GM12878 (cell line): ENCODE results near the gene LRRN4. TPM values are rescaled to one million over a fixed set of nuclear protein-coding genes. Genes with fewer than 3 reads are reported as not detected.

Experiments
- ATAC-seq: fragments of 200-7000 bp; cut with Tn5 transposase; 3 replicates; pipeline ENCODE4 v1.9.1; 2020; ENCODE audit warnings: mild to moderate bottlenecking, moderate library complexity
- BruUV-seq: library from RNA; stranded (reverse); fragments of 400-500 nt; replicated peaks from 2 replicates; lab custom pipeline; 2021; lab: Mats Ljungman, UMichigan
- CTCF ChIA-PET: fragments of 300-600 bp; sonication (Branson Sonifier 250); formaldehyde crosslinking; extraction: SDS; loops from one replicate; lab custom pipeline; 2021; ENCODE audit warnings: inconsistent platforms; lab: Yijun Ruan, JAX
- POLR2A ChIA-PET: fragments of 350-600 bp; formaldehyde crosslinking; extraction: SDS; loops from one replicate; lab custom pipeline; 2021; ENCODE audit warnings: inconsistent platforms; lab: Charles Lee
- RAD21 ChIA-PET: fragments of 300-600 bp; sonication (Branson Sonifier 250); formaldehyde crosslinking; loops from one replicate; lab custom pipeline; 2023; ENCODE audit warnings: antibody characterized with exemption; ENCODE audit not compliant: unreplicated experiment; lab: Charles Lee
- SMC1A ChIA-PET: fragments of 300-600 bp; sonication (Branson Sonifier 250); formaldehyde crosslinking; loops from one replicate; lab custom pipeline; 2023; ENCODE audit not compliant: unreplicated experiment, uncharacterized antibody; lab: Charles Lee
- DNase-seq: peaks from one replicate; pipeline ENCODE4 v3.0.0-alpha.2; 2011; ENCODE audit warnings: low read depth, low spot score
- FAIRE-seq: peaks from 3 replicates; lab custom pipeline; 2011; peaks lifted over from hg19 to GRCh38; lab: Jason Lieb, UNC
- H2AFZ ChIP-seq: 2 replicates; pipeline ENCODE4 v1.6.0; 2011; ENCODE audit warnings: low read depth, low read length, control low read depth; ENCODE audit not compliant: control insufficient read depth
- H3K27ac ChIP-seq: 2 replicates; pipeline ENCODE4 v1.5.1; 2011; ENCODE audit warnings: control low read depth; ENCODE audit not compliant: control insufficient read depth, insufficient read depth
- H3K27me3 ChIP-seq, 2 experiments: replicated peaks in 1 of 2; 2 replicates each; pipeline versions ENCODE4 v1.6.0 to v1.6.1; 2011; ENCODE audit warnings: low read length in 1 of 2; ENCODE audit not compliant: control insufficient read depth in 2 of 2, insufficient read depth in 2 of 2
- H3K36me3 ChIP-seq, 2 experiments: 2 replicates each; pipeline ENCODE4 v1.5.1; 2011; ENCODE audit warnings: low read length in 1 of 2; ENCODE audit not compliant: control insufficient read depth in 2 of 2, insufficient read depth in 2 of 2
- H3K4me1 ChIP-seq: 2 replicates; pipeline ENCODE4 v1.6.1; 2011; ENCODE audit warnings: mild to moderate bottlenecking, low read length, moderate library complexity, mixed read lengths; ENCODE audit not compliant: control insufficient read depth, insufficient read depth
- H3K4me2 ChIP-seq: 2 replicates; pipeline ENCODE4 v1.6.0; 2011; ENCODE audit warnings: control low read depth; ENCODE audit not compliant: control insufficient read depth, insufficient read depth
- H3K4me3 ChIP-seq: fragments of 200-600 bp; sonication (generic); 2 replicates; pipeline ENCODE4 v1.5.1; 2016
- H3K79me2 ChIP-seq: 2 replicates; pipeline ENCODE4 v1.6.0; 2011; ENCODE audit warnings: low read length; ENCODE audit not compliant: control insufficient read depth, insufficient read depth
- H3K9ac ChIP-seq: 2 replicates; pipeline ENCODE4 v1.8.0; 2011; ENCODE audit warnings: low read length, control low read depth, mixed read lengths; ENCODE audit not compliant: control insufficient read depth, insufficient read depth
- H3K9me3 ChIP-seq: replicated peaks from 3 replicates; pipeline ENCODE4 v1.5.1; 2011; ENCODE audit warnings: mild to moderate bottlenecking, low read length; ENCODE audit not compliant: control insufficient read depth, insufficient read depth
- H4K20me1 ChIP-seq: 2 replicates; pipeline ENCODE4 v1.6.0; 2011; ENCODE audit not compliant: control insufficient read depth, insufficient read depth
- ATF7 ChIP-seq: fragments of 450-650 bp; IDR thresholded peaks from 2 replicates; pipeline ENCODE4 v1.6.1; 2016; ENCODE audit warnings: low read depth, mild to moderate bottlenecking
- CREB1 ChIP-seq: IDR thresholded peaks from 2 replicates; pipeline ENCODE4 v1.6.1; 2012; ENCODE audit warnings: low read depth, mild to moderate bottlenecking, inconsistent platforms
- CREM ChIP-seq: IDR thresholded peaks from 2 replicates; pipeline ENCODE4 v1.6.1; 2014; ENCODE audit warnings: antibody characterized with exemption, low read depth
- EED ChIP-seq: sonication (generic); IDR thresholded peaks from 2 replicates; pipeline ENCODE4 v1.6.1; 2016; ENCODE audit warnings: antibody characterized with exemption, low read depth
- EP300 ChIP-seq, 2 experiments: fragments of 150-350 bp in 1 of 2; IDR thresholded peaks; 2 replicates each; pipeline ENCODE4 v1.6.1; 2011 to 2012; ENCODE audit warnings: low read depth in 2 of 2, low read length in 2 of 2, borderline replicate concordance in 1 of 2, improper control_type of control experiment in 1 of 2, inconsistent platforms in 1 of 2; ENCODE audit not compliant: control insufficient read depth in 1 of 2
- EZH2 ChIP-seq: IDR thresholded peaks from 2 replicates; pipeline ENCODE4 v1.6.1; 2012; ENCODE audit warnings: low read depth, mild to moderate bottlenecking, control low read depth, inconsistent platforms, low read length, borderline replicate concordance; ENCODE audit not compliant: control insufficient read depth
- HDAC2 ChIP-seq: fragments of 200-600 bp; sonication (generic); IDR thresholded peaks from 2 replicates; pipeline ENCODE4 v1.6.1; 2017
- HDAC6 ChIP-seq: fragments of 200-600 bp; sonication (generic); IDR thresholded peaks from one replicate; pipeline ENCODE4 v1.8.0; 2017; ENCODE audit warnings: antibody characterized with exemption; ENCODE audit not compliant: unreplicated experiment
- IKZF2 ChIP-seq, 2 experiments: fragments of 450-650 bp; IDR thresholded peaks; 2 replicates each; pipeline ENCODE4 v1.6.1; 2017; ENCODE audit warnings: mild to moderate bottlenecking in 2 of 2, moderate library complexity in 2 of 2
- IRF4 ChIP-seq: IDR thresholded peaks from 2 replicates; pipeline ENCODE4 v1.6.1; 2011; ENCODE audit warnings: low read depth, low read length
- NR2C1 ChIP-seq: fragments of 450-650 bp; IDR thresholded peaks from 2 replicates; pipeline ENCODE4 v1.6.1; 2017; ENCODE audit warnings: antibody characterized with exemption, mild to moderate bottlenecking, moderate library complexity
- SIX5 ChIP-seq: IDR thresholded peaks from 2 replicates; pipeline ENCODE4 v1.6.1; 2011; ENCODE audit warnings: mild to moderate bottlenecking, low read depth, low read length, moderate library complexity; ENCODE audit not compliant: severe bottlenecking
- SRF ChIP-seq, 2 experiments: IDR thresholded peaks; 2 replicates each; pipeline ENCODE4 v1.6.1; 2011; ENCODE audit warnings: low read depth in 2 of 2, low read length in 2 of 2, mild to moderate bottlenecking in 1 of 2, moderate library complexity in 1 of 2
- ZNF274 ChIP-seq: IDR thresholded peaks from one replicate; pipeline ENCODE4 v1.8.0; 2011; ENCODE audit not compliant: insufficient read length, insufficient read depth
- WGBS: methylation state at CpG from one replicate; pipeline ENCODE4 v1.1.6; 2016; ENCODE audit warnings: low lambda C conversion rate; ENCODE audit not compliant: insufficient replicate concordance, insufficient coverage; ENCODE audit errors: missing lambda C conversion rate; 5-methylcytosine and 5-hydroxymethylcytosine counted together
- in situ Hi-C: fragments of 300-500 bp; cut with MboI; formaldehyde crosslinking; loops from 9 replicates; pipeline ENCODE4 v1.14.3; 2018; ENCODE audit warnings: mixed read lengths
- intact Hi-C: fragments of 100-400 bp; cut with micrococcal nuclease; formaldehyde crosslinking; loops from one replicate; pipeline ENCODE4 v1.14.2; 2022; ENCODE audit not compliant: unreplicated experiment
- polyA plus RNA-seq, 11 experiments: library from polyadenylated mRNA; depleted of rRNA in 4 of 11; unstranded in 6 of 11; stranded (reverse) in 5 of 11; fragments of >200 nt; fragmentation: Nextera tagmentation in 4 of 11; fragmentation: Illumina TruSeq in 1 of 11; extraction: Ambion mirVana in 4 of 11; extraction: Trizol in 1 of 11; gene quantifications; 1 replicate in 1 of 11; 2 replicates in 10 of 11; pipeline versions ENCODE4 v1.2.1 to v1.2.3, GENCODE V29; 2011 to 2016; ENCODE audit warnings: inconsistent platforms in 2 of 11, missing spikeins in 2 of 11, low read depth in 1 of 11
- total RNA-seq, 4 experiments: library from RNA; depleted of rRNA in 3 of 4; stranded (reverse); fragments of >200 nt in 3 of 4; fragmentation: Illumina TruSeq in 1 of 4; extraction: Trizol in 1 of 4; gene quantifications; 2 replicates each; pipeline versions ENCODE4 v1.2.1 to v1.2.3, GENCODE V29; 2013 to 2021
- TF ChIP-seq, protein P1 (sequence below): IDR thresholded peaks from 2 replicates; pipeline ENCODE4 v1.6.1; 2012; ENCODE audit warnings: low read depth, low read length, improper control_type of control experiment
- TF ChIP-seq, protein P2 (sequence below), 3 experiments: IDR thresholded peaks in 2 of 3; conservative IDR thresholded peaks in 1 of 3; 2 replicates each; pipeline ENCODE4 v1.5.1; 2011; ENCODE audit warnings: low read depth in 3 of 3, low read length in 3 of 3, mild to moderate bottlenecking in 3 of 3, control low read depth in 2 of 3, moderate library complexity in 2 of 3, inconsistent platforms in 1 of 3, mixed read lengths in 1 of 3; ENCODE audit not compliant: control insufficient read depth in 2 of 3, insufficient read depth in 1 of 3; ENCODE audit errors: extremely low read depth in 1 of 3
- TF ChIP-seq, protein P3 (sequence below): IDR thresholded peaks from 2 replicates; pipeline ENCODE4 v1.6.1; 2012; ENCODE audit warnings: mild to moderate bottlenecking, low read depth, low read length

The LRRN4 gene
- total and polyA plus RNA-seq, 10 of the 15 experiments (the other 5 are each of a cell fraction or from before 2014, with no cell fraction given) = 0.11 TPM; not detected in 9

DNA sequence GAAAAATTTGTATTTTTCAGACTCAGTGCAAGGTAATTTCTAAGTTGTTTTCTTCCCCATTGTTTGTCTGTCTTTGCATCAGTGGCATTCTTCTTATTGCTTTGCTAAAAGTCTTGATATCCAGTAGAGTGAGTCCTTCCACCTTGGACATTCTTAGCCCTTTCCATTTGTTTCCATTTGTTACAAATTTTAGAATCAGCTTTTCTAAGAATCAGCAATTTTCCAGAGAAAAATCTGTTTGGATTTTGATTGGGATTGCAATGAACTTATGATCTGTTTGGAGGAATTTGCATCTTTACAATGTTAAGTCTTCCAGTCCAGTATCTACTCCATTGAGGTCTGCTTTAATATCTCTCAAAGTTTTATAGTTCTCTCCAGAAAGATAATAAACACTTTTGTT lies 36.4 kb downstream of the LRRN4 start (continued):
- TF ChIP-seq CREB1 (no peak), EED (no peak)

DNA sequence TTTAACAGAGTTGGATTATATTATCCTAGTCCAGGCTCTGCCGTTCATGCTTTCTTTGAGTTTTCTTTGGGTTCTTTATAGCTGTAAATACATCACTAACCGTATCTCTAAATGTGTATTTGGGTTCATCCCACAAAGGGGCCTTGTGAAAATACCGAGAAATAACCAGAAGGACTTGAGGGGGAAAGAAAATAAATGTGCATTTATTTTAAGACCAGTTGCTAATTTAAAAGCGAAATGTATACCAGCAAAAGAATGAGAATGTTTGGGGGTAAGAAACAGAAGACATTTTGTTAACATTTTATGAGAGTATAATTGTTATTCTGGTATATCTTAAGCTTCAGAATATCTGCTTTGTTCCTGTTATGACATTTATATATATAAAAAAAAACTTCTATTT lies 38.9 kb downstream of the LRRN4 start:
- 98% methylated on average over 4 of the region's 4 CpGs for WGBS
- CTCF ChIA-PET = interaction anchor here (0.5 to 1.5 kb wide), 6 partner anchors 8 to 485 kb away, joined by 3 to 5 read pairs (median 3); no protein-coding TSS in a partner anchor
- no peak for TF ChIP-seq SRF (IDR thresholded peaks at IDR 0.05; ENCODE audit: low read depth in 2 of 2, low read length in 2 of 2)
- no peak for TF ChIP-seq ZNF274
- no peak for TF ChIP-seq EP300 (IDR thresholded peaks at IDR 0.05; ENCODE audit: borderline replicate concordance in 1 of 2, control insufficient read depth in 1 of 2, low read depth in 2 of 2, low read length in 2 of 2)
- no peak for TF ChIP-seq CREM
- TF ChIP-seq, protein P1, sequence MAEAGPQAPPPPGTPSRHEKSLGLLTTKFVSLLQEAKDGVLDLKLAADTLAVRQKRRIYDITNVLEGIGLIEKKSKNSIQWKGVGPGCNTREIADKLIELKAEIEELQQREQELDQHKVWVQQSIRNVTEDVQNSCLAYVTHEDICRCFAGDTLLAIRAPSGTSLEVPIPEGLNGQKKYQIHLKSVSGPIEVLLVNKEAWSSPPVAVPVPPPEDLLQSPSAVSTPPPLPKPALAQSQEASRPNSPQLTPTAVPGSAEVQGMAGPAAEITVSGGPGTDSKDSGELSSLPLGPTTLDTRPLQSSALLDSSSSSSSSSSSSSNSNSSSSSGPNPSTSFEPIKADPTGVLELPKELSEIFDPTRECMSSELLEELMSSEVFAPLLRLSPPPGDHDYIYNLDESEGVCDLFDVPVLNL = no peak
- TF ChIP-seq IKZF2 (IDR thresholded peaks at IDR 0.05) = no peak
- TF ChIP-seq SIX5 = no peak
- TF ChIP-seq HDAC6 = no peak
- TF ChIP-seq EZH2 = no peak
- TF ChIP-seq ATF7 = no peak
- TF ChIP-seq, protein P2, sequence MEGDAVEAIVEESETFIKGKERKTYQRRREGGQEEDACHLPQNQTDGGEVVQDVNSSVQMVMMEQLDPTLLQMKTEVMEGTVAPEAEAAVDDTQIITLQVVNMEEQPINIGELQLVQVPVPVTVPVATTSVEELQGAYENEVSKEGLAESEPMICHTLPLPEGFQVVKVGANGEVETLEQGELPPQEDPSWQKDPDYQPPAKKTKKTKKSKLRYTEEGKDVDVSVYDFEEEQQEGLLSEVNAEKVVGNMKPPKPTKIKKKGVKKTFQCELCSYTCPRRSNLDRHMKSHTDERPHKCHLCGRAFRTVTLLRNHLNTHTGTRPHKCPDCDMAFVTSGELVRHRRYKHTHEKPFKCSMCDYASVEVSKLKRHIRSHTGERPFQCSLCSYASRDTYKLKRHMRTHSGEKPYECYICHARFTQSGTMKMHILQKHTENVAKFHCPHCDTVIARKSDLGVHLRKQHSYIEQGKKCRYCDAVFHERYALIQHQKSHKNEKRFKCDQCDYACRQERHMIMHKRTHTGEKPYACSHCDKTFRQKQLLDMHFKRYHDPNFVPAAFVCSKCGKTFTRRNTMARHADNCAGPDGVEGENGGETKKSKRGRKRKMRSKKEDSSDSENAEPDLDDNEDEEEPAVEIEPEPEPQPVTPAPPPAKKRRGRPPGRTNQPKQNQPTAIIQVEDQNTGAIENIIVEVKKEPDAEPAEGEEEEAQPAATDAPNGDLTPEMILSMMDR (IDR thresholded peaks at IDR 0.05 in 2 of 3, conservative IDR thresholded peaks at IDR 0.05 in 1 of 3; ENCODE audit: control insufficient read depth in 2 of 3, extremely low read depth in 1 of 3, insufficient read depth in 1 of 3, low read depth in 3 of 3, low read length in 3 of 3) = no peak
- no peak for TF ChIP-seq HDAC2
- TF ChIP-seq NR2C1 = no peak
- TF ChIP-seq IRF4 = no peak
- TF ChIP-seq, protein P3, sequence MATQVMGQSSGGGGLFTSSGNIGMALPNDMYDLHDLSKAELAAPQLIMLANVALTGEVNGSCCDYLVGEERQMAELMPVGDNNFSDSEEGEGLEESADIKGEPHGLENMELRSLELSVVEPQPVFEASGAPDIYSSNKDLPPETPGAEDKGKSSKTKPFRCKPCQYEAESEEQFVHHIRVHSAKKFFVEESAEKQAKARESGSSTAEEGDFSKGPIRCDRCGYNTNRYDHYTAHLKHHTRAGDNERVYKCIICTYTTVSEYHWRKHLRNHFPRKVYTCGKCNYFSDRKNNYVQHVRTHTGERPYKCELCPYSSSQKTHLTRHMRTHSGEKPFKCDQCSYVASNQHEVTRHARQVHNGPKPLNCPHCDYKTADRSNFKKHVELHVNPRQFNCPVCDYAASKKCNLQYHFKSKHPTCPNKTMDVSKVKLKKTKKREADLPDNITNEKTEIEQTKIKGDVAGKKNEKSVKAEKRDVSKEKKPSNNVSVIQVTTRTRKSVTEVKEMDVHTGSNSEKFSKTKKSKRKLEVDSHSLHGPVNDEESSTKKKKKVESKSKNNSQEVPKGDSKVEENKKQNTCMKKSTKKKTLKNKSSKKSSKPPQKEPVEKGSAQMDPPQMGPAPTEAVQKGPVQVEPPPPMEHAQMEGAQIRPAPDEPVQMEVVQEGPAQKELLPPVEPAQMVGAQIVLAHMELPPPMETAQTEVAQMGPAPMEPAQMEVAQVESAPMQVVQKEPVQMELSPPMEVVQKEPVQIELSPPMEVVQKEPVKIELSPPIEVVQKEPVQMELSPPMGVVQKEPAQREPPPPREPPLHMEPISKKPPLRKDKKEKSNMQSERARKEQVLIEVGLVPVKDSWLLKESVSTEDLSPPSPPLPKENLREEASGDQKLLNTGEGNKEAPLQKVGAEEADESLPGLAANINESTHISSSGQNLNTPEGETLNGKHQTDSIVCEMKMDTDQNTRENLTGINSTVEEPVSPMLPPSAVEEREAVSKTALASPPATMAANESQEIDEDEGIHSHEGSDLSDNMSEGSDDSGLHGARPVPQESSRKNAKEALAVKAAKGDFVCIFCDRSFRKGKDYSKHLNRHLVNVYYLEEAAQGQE = no peak

More for the DNA sequence above, 38.9 kb downstream of the LRRN4 start:
- Histone ChIP-seq H2AFZ (no peak overlapping the region), H3K9me3 (no peaks in the 10 kb centered on the region), H3K4me3 (no peak overlapping the region), H3K4me1 (no peaks in the 10 kb centered on the region), H3K4me2 (no peak overlapping the region), H3K79me2 (peaks cover 4% of the 10 kb centered on the region), H3K36me3 (peaks cover 1 to 23% of the 10 kb centered on the region in 2 experiments; a peak in 3 of 4 replicates), H3K27ac (no peak overlapping the region), H3K27me3 (no peaks in the 10 kb centered on the region), H4K20me1 (no peaks in the 10 kb centered on the region), H3K9ac (no peak overlapping the region)
- POLR2A ChIA-PET = no interaction called here
- in situ Hi-C loops = no loop called here
- FAIRE-seq (no peak), DNase-seq (no peak), ATAC-seq (no peak)
- intact Hi-C loops = no loop called here
- BruUV-seq = no TSS peak
- RAD21 ChIA-PET = no interaction called here
- SMC1A ChIA-PET = interaction anchor here (1.0 to 1.6 kb wide), 7 partner anchors 8 to 614 kb away, joined by 3 to 6 read pairs (median 4); no protein-coding TSS in a partner anchor
